ENCODE data around the gene CMIP. TPM values are rescaled to one million over a fixed set of nuclear protein-coding genes. Genes with fewer than 3 reads are reported as not detected.

Gene CMIP
- total RNA-seq, 1 donor from 2014 or later = 6.6 TPM

DNA sequence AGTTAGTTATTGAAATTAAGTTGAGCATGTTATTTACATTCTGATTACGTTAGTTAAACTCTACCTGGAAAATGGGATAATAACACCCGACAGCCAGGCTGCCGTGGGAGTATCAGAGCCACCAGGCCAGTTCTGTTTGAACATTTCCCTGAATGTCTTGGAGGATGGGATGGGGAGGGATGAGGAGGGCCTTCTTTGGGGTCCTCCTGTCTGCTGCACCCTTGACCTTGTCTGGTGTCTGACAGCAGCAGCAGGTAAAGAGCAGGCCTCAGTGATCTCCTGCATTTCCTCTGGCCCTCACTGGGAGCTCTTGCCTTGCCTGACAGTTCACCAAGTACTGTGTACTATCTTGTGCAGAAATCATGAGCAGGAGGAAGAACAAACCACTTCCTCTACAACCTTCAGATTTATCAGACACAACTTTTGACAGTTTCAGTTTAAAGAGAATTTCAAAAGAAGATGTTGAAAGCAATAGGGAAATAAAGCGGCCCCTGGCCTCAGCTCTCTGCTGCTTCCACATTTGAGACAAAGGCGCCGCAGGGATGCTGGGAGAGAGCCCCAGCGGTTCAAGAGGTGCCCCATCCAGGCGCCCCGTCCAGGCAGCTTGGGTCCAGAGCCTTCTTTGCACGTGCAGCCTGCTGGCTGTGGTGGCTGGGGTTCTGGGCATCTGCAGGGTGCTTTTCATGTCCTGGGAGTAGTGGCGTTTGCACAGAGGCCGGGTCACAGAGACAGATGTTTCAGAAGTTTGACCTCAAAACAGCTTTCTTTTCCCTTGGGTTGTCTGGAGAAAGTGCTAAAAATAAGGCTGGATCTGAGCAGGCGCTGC is 25.3 kb downstream of the CMIP start:
- no peak overlapping the region for H3K27ac Mint-ChIP-seq
- peaks cover 21% of the 10 kb centered on the region for H3K4me1 ChIP-seq

DNA sequence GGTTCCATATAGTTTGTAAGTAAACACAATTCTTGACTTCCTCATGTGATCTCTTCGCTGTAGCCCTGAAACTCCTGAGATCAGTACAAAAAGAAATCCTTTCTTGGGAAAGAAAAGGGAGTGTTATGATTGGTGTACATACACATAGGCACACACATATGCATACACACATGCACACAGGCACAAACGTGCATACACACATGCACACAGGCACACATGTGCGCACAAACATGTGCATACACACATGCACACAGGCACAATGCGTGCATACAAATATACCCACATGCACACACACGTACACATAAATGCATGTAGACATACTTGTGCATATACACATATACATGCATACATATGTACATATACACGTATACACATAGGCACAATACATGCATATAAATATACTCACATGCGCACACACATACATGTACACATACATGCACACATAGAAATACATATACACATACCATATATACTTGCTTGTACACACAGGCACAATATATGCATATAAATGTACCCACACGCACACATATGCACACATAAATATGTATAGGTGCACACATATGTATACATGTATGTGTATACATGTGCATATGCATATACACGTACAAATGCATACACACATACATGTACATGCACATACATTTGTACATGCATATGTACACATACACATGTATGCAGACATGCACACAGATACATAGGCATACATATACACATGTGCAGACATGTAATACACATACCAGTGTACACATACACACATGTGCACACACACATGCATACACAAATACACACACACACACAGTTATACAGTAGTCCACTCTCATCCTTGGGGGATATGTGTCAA is 26.4 kb downstream of the CMIP start:
- Histone ChIP-seq H2AFZ (replicated peaks) (no peak overlapping the region), H3K27me3 (no peaks in the 10 kb centered on the region), H3K9ac (no peak overlapping the region), H3K4me1 (peaks cover 21% of the 10 kb centered on the region), H3K9me3 (ENCODE audit: low read depth) (no peaks in the 10 kb centered on the region), H3K4me3 (no peak overlapping the region), H3F3A (ENCODE audit: low read depth) (peaks cover 24% of the 10 kb centered on the region), H3K79me2 (ENCODE audit: low read depth) (peaks cover 81% of the 10 kb centered on the region), H3K36me3 (no peaks in the 10 kb centered on the region), H3K27ac (peak overlapping the region; percentile 63), H3K4me2 (no peak overlapping the region), H4K20me1 (ENCODE audit: low read depth) (peaks cover 81% of the 10 kb centered on the region)
- Mint-ChIP-seq H3K4me3 (no peak overlapping the region), H3K4me1 (peaks cover 60% of the 10 kb centered on the region), H3K27me3 (ENCODE audit: insufficient read depth, low read depth) (peaks cover 2% of the 10 kb centered on the region), H3K27ac (no peak overlapping the region), H3K36me3 (peaks cover 8% of the 10 kb centered on the region), H3K9me3 (no peaks in the 10 kb centered on the region)
- TF ChIP-seq EZH2 (IDR thresholded peaks at IDR 0.05) = no peak
- TF ChIP-seq, protein P1, sequence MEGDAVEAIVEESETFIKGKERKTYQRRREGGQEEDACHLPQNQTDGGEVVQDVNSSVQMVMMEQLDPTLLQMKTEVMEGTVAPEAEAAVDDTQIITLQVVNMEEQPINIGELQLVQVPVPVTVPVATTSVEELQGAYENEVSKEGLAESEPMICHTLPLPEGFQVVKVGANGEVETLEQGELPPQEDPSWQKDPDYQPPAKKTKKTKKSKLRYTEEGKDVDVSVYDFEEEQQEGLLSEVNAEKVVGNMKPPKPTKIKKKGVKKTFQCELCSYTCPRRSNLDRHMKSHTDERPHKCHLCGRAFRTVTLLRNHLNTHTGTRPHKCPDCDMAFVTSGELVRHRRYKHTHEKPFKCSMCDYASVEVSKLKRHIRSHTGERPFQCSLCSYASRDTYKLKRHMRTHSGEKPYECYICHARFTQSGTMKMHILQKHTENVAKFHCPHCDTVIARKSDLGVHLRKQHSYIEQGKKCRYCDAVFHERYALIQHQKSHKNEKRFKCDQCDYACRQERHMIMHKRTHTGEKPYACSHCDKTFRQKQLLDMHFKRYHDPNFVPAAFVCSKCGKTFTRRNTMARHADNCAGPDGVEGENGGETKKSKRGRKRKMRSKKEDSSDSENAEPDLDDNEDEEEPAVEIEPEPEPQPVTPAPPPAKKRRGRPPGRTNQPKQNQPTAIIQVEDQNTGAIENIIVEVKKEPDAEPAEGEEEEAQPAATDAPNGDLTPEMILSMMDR (IDR thresholded peaks at IDR 0.05) = no peak
- no peak for TF ChIP-seq EZH2phosphoT487 (IDR thresholded peaks at IDR 0.05)
- no peak for DNase-seq (ENCODE audit: low spot score)

More for the DNA sequence above, 25.3 kb downstream of the CMIP start:
- H3K9me3 Mint-ChIP-seq = no peaks in the 10 kb centered on the region
- Histone ChIP-seq H3K27ac (peak overlapping the region; percentile 63), H3K9me3 (ENCODE audit: low read depth) (no peaks in the 10 kb centered on the region), H3F3A (ENCODE audit: low read depth) (peaks cover 24% of the 10 kb centered on the region), H3K9ac (no peak overlapping the region), H3K36me3 (no peaks in the 10 kb centered on the region), H3K27me3 (no peaks in the 10 kb centered on the region), H2AFZ (replicated peaks) (no peak overlapping the region), H3K4me3 (no peak overlapping the region), H4K20me1 (ENCODE audit: low read depth) (peaks cover 91% of the 10 kb centered on the region), H3K79me2 (ENCODE audit: low read depth) (peaks cover 91% of the 10 kb centered on the region), H3K4me2 (no peak overlapping the region)
- DNase-seq (ENCODE audit: low spot score) = no peak
- H3K4me3 Mint-ChIP-seq = no peak overlapping the region
- peaks cover 66% of the 10 kb centered on the region for H3K4me1 Mint-ChIP-seq
- TF ChIP-seq, protein P1 (IDR thresholded peaks at IDR 0.05) = no peak
- no peak for TF ChIP-seq EZH2 (IDR thresholded peaks at IDR 0.05)
- no peak for TF ChIP-seq EZH2phosphoT487 (IDR thresholded peaks at IDR 0.05)
- H3K36me3 Mint-ChIP-seq = peaks cover 7% of the 10 kb centered on the region
- H3K27me3 Mint-ChIP-seq (ENCODE audit: insufficient read depth, low read depth) = peaks cover 2% of the 10 kb centered on the region

DNA sequence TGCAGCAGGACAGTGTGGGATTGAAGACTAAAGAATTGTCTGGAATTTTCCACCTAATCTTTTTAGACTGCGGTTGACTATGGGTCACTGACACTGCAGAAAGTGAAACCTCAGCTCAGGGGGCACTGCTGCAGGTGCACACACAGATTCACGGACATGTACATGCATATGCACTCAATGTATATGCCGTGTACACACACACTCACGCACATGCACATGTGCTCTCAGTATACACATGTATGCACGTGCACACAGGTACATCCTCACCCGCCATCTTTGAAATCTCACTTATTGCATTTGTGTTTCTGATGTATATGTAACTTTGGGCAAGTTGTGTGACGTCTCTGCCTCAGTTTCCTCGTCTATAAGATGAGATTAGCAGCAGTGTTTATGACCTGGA is 27.3 kb downstream of the CMIP start:
- no peaks in the 10 kb centered on the region for H3K36me3 ChIP-seq
- no peak overlapping the region for H3K9ac ChIP-seq
- peaks cover 12% of the 10 kb centered on the region for H3K4me1 ChIP-seq
- no peak overlapping the region for H3K4me3 ChIP-seq
- H3K27ac Mint-ChIP-seq = peak overlapping the region; percentile 16
- peaks cover 14% of the 10 kb centered on the region for H3K36me3 Mint-ChIP-seq
- H3K27me3 ChIP-seq = no peaks in the 10 kb centered on the region
- peaks cover 75% of the 10 kb centered on the region for H4K20me1 ChIP-seq (ENCODE audit: low read depth)
- DNase-seq (ENCODE audit: low spot score) = no peak
- peaks cover 18% of the 10 kb centered on the region for H3F3A ChIP-seq (ENCODE audit: low read depth)
- H3K27ac ChIP-seq = no peak overlapping the region
- peaks cover 81% of the 10 kb centered on the region for H3K79me2 ChIP-seq (ENCODE audit: low read depth)
- H3K9me3 Mint-ChIP-seq = no peaks in the 10 kb centered on the region
- no peak overlapping the region for H2AFZ ChIP-seq (replicated peaks)
- H3K27me3 Mint-ChIP-seq (ENCODE audit: insufficient read depth, low read depth) = peaks cover 6% of the 10 kb centered on the region
- no peaks in the 10 kb centered on the region for H3K9me3 ChIP-seq (ENCODE audit: low read depth)
- H3K4me1 Mint-ChIP-seq = peaks cover 52% of the 10 kb centered on the region
- no peak overlapping the region for H3K4me3 Mint-ChIP-seq
- TF ChIP-seq EZH2phosphoT487 (IDR thresholded peaks at IDR 0.05) = no peak
- TF ChIP-seq EZH2 (IDR thresholded peaks at IDR 0.05) = no peak
- TF ChIP-seq, protein P1 (IDR thresholded peaks at IDR 0.05) = no peak
- H3K4me2 ChIP-seq = no peak overlapping the region

All from neural progenitor cell (in vitro differentiated cells).